Stimulated activated CD4-positive, alpha-beta T cell treated with anti-CD3 and anti-CD28 coated beads, Interleukin-2, amount 100 ng/mL, for 24 hours (primary cell): ENCODE measurements around the gene IFTAP.
"Not testable (repeated sequence)": the region's sequence is repeated elsewhere in the genome, so short reads cannot be mapped to it uniquely, and the experiment has no call there.

Experiments
- DNase-seq, 2 donors: peaks; one replicate each; pipeline ENCODE4 v3.0.0-alpha.2; 2020

IFTAP gene

DNA sequence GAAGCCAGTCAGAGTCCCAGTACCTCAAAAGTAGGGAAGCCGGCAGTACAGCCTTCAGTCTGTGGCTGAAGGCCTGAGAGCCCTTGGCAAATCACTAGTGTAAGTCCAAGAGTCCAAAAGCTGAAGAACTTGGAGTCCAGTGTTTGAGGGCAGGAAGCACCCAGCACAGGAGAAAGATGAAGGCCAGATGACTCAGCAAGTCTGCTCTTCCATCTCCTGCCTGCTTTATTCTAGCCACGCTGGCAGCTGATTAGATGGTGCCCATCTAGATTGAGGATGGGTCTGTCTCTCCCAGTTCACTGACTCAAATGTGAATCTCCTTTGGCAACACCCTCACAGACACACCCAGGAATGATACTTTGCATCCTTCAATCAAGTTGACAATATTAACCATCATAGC is 67.1 kb downstream of the IFTAP start:
- not testable (repeated sequence) for DNase-seq

DNA sequence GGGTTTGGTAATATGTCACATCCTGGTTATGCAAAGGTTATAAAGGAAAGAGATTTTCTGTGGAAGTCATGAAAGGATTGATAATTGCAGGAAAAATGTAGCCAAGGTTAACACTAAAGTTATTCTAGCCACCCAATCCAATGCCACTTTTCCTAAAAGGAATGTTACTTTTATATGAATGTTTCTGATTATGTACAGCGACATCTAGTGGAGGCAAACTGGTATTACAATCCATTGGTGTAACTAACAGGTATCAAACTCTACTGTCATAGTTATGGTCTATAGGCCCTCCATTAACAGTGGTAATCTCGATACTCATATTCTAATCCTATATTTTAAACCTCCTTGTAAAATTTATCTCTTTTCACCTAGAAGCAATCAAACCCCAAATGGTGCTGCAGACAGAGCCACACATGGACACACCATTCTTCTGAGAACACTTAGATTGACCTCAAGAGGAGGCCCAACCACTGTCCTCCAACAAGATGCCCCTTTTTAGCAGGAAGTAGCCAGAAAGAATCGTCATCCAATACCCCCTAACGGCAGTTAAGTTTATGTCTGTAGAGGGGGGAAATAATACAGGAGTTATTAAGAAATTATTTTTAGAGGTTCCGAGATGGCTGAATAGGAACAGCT is 78.6 kb downstream of the IFTAP start:
- no peak for DNase-seq

DNA sequence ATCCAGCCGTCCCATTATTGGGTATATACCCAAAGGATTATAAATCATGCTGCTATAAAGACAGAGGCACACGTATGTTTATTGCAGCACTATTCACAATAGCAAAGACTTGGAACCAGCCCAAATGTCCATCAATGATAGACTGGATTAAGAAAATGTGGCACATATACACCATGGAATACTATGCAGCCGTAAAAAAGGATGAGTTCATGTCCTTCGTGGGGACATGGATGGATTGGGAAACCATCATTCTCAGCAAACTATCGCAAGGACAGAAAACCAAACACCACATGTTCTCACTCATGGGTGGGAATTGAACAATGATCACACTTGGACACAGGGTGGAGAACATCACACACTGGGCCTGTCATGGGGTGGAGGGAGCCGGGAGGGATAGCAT is 85.2 kb downstream of the IFTAP start:
- DNase-seq: not testable (repeated sequence)

DNA sequence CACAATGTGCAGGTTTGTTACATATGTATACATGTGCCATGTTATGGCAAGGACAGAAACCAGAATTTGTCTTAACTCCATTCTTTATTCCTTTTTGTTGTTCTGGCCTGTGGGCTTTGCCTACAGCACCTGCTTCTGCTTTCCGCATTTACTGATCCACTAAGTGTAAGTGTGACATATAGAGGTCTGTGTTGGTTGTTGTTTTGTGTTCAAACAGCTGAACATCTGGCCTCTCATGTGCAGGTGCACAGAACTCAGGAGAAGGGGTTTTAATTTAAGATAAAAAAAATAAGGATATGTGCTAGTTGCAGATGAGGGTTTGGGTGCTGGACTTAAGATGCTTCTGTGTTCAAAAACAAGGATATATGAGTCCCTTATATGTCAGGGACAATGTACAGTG is 89.5 kb downstream of the IFTAP start:
- no peak for DNase-seq

DNA sequence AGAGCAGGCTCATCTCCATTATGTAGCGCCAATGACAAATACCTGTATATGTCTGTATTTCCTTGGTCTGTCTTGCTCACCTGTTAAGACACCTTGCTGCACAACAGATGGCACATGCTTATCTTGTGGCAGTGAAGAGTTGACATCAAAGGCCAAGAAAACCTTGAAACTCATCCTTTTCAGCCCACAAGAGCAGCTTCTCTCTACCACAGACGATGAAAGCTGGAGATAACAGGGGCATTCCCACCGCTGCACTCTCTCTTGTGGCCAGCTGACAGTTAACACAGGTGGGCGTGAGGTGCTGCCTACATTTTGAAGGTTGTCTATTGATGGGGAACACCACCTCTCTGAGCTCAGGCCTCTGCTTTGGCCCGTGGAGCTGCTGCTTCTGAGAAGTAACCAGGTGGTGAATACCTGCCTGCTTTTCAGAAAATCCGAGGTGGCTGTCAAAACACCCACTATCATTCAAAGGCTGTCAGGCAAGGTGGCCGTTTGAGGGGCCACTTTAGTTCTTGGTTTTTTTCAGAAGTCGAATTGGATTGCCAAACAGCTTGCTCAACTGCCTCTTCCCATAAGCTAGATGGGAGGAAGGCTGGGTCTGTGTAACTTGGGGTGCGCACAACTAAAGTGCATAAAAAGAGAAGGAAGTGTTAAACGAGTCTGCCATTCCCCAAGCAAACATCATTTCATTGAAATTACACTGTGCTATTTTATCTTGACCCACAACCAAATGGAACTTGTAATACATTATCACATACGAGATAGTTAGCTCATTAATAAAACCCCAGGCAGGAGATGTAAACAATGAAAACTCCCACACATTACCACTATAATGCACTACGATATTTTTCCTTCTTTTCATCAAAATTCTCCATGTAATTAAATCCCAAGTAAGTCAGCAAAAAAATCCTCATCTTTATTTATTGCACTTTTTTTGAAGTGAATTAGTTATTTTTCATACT is 90.8 kb downstream of the IFTAP start:
- DNase-seq: peak in 1 of 2 donors; percentile 11

DNA sequence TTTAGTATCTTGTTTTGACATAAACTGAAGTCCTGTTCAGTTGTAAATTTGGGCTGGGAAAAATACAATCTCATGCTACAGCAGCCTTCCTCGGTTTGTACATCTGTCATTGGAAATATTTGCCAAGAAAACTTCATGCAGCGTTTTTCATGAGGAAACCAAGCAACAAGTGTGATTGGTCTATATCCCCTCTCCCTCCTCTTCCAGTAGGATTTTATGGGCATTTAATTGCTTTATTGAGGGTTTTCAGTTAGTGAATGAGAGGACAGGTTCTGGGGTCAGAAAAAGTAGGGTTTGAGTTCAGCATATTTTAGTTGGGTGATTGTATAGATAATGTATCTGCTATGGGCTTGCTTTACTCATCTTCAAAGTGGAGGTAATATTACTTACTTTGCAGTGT is 93.8 kb downstream of the IFTAP start:
- DNase-seq: no peak

DNA sequence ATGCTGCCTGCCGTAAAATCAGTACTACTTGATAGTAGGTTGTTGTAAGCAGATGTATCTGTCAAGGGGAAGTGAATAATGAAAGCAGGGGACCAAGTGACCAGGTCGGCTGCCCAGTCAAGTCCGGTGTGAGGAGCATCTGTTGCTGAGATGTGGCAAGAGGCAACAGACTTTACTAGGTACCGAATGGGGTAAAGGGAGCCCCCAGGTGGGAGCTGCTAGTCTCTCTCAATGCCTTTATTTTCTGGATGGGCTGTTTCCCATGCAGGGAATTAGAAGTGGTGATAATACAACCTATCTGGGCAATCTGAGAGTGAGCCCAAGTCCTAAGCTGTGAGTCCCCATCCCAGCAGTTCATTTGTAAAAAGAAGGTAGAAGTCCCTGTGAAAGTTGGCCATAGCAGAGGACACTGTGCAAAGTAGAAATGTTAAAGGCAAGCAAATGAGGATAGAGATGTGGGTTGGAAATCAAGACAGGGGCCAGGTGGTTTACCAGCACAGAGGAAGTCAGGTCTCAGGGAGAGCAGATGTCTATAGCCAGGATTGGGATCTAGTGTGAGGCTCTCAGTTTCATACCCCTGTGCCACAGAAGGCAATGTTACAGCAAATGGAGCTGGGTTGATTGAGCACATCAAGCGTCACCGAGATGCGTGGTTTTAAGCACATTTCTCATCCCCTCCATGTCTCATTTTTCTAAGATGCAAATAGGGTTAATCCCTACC is 94.4 kb downstream of the IFTAP start:
- no peak for DNase-seq

DNA sequence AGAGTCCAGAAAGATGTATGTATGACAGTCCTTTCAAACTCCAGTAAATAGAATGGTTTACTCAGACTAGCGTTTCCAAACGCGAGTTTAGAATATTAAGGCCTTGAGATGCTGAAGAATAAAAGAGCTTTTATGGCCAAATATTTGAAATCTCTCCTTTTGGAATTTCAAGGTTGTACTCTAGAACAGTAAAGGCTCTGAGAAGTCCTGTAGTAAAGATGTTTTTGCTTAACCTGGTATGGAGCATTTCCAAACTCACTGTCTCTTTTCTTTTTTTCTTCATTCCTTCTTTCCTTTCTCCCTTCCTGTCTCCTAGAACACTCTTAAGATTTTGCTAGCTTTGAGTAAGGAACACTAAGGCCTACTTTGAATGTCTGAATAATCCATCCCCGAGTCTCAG is 95.1 kb downstream of the IFTAP start:
- DNase-seq: no peak

DNA sequence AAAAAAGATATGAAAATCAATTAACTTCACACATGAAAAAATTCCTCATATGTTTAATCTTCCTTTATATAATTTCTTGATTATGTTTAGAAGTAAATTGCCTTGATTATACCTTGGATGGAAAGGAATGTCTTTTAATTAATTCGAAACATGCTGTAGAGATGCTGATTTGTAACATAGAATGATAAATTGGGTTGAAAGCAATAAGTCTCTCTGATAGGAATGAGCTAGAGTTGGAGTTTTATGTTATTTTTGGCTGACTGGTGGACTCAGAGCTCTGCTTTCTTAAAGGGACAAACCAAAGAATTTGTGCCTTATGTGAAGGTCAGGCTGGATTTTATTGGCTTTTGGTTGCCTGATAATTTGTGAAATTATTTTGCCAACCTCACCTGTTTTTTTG is 98.4 kb downstream of the IFTAP start:
- no peak for DNase-seq

DNA sequence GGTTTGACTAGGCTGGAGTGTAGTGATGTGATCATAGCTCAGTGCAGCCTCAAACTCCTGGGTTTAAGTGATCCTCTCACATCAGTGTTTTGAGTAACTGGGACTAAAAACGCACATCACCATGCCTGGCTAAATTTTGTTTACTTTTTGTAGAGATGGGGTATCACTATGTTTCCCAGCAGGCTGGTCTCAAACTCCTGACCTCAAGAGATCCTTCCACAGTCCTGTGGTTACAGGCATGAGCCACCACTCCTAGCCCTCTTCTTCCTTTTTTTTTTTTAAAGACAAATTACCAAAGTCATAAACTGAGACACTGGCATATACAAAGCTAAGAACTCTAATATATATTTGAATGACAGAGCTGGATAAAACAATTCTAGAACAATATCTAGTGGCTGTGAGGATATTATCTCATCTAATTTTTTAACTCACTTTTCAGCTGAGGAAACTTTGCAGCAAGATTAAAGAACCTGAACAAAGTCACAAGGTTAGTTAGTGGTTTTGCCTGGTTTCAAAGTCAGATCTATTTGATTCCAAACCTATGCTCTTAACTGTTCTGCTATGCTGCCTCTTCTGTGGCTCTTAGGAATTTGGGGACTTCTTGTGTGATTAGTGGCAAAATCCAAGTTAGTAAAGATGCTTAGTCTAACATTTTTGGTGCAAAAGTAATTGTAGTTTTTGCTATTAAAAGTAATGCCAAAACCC is 99.0 kb downstream of the IFTAP start:
- DNase-seq: no peak

DNA sequence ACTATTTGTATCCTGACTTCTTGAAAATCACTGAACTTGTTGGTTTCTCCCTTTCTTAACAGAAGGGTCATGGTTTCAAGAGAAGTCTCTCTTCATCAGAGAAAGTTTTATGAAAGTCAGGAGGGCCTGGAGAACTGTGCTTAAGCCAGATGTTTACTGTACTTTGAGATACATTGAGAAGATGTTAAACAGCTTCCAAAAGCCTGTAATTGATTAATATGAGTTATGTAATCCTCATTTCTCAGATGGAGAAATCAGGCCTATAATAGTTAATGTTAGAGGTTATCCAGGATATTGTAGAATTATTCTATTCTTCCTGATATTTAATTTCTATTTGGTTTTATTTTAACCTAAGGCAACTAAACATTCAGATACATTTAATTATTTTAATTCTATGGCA is 100.8 kb downstream of the IFTAP start:
- DNase-seq: no peak

DNA sequence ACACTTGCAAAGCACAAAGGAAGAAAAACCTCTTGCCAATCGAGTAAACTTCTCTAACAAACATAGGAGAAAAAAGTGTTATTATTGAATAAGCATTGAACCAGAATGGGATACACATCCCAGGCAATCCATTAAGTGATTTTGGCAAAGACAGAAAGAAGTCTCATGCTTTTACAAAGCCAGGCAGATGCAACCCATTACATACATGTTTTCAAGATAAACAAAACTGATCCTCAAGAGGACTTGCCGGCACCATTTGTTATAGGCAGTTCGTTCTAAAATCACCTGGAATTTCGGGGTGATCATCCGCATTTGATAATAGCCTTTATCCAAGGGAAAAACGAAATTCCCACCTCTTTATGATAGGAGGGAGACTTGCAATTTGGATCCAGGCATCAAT is 101.3 kb downstream of the IFTAP start:
- no peak for DNase-seq

DNA sequence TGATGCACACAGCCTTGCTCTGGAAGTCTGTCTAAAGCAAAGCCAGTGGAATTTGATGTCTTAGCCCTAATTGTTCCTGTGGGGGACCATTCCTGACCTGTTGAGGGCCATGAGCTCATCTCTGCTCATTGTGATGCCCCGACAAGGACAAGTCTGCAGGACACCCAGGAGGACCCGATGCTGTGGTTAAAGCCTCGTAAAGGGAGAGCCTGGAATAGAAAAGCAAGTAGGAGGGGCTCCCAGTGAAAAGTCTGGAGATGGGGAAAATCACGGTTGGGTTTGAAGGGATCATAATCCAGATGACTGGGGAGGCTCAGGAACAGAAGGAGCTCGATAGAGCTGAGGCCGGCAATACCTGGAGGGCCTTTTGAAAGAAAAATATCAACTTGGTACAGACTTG is 102.2 kb downstream of the IFTAP start:
- no peak for DNase-seq

DNA sequence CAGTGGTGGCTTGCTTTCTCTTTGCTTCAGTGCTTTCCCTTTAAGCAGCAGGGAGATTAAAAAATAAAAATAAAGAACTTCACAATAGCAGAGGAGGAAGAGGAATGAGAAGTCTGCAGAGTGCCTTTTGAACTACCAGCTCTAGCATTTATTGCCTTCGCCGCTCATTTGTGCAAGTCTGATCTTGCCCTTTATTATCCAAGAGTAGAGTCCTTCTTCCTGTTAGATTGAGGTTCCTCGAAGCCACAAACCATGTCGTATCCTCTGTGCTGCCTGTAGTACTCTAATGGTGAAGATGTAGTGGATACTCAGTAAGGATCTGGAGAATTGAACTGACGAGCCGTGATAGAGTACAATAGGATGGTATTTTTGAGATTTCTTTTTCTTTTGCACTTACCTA is 105.0 kb downstream of the IFTAP start:
- DNase-seq: no peak

DNA sequence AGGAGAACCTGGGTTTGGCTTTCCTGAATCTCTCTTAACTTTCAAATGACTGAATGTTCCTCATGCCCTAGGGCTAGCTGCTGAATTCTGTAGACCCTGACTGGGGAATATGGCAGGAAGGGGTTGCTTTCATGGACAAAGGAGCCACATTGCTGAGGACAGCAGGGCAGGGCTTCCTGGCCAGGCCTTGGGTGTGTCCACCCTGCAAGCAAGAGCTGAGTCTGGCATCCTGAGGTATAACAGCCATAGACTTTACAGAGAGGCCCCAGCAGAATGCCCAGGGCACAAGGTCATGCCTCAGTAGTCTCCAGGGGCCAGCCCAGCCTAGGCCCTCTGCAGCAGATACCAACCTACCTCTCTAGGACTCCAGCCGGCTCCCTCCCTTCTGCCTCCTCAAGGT is 105.9 kb downstream of the IFTAP start:
- no peak for DNase-seq

DNA sequence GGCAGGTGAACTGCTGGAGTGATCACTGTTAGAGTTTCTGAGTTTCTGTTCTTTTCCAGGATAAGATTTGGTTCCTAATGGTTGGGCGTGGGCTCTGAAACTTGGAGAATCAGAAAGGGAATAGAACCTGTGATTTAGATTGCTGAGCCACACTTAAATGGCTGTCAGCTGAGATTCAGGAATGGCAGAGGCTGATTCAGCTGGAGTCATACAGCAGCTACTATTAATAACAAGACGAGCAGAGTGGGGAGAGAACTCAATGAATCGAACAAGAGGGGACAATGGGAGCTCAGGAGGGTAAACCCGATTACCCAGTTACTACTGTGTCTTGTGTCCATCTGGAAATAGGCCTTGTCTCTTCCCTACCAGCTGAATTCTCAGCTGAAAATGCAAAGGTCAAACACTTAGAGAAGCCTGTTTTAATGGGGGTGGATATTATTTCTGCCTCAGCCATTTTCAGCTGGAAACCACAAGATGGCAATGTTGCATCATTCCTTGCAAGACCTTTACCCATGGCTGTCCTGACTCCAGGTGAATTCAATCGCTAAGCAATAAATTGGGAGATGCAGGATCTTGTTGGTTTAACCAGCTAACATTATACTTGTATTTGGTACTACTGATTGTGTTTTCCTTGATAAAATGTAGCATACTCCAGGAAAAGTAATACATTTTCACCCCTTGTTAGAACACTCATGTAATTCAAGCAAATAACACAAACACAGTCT is 108.2 kb downstream of the IFTAP start:
- DNase-seq: no peak

DNA sequence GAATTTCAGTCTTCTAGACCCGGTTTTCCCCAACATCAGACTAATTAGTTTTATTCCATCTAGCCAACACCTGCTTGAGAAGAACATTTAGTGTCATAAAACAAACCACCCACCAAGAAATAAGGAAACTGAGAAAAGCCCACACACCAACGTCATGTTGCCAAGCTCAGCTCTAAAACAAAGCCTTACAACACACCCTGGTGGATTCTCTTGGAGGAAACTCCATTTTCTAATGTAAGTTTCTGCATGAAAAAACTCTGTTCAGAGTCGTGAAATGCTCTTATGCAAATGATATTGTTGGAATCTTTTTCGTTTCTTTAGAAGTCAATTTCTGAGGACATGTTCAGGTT is 108.7 kb downstream of the IFTAP start:
- no peak for DNase-seq
